Liver (tissue), 9 donors: Measurements from ENCODE around the gene CCDC77. TPM values are rescaled to one million over a fixed set of nuclear protein-coding genes. Genes with fewer than 3 reads are reported as not detected.

Source experiments
- DNase-seq: peaks from one replicate; pipeline ENCODE4 v3.0.0-alpha.2; 2017; ENCODE audit warnings: low spot score
- H3K27ac ChIP-seq, 2 donors: one replicate each; pipeline ENCODE4 v1.7.0; 2013; ENCODE audit warnings: inconsistent platforms in 2 of 2, low read length in 2 of 2, control low read depth in 1 of 2, low read depth in 1 of 2, mild to moderate bottlenecking in 1 of 2
- H3K27me3 ChIP-seq, 4 donors: one replicate each; pipeline versions ENCODE4 v1.6.1 to v1.7.0; 2013; ENCODE audit warnings: low read length in 3 of 4, inconsistent platforms in 1 of 4, mild to moderate bottlenecking in 1 of 4, moderate library complexity in 1 of 4; ENCODE audit not compliant: control insufficient read depth in 4 of 4, insufficient read depth in 4 of 4
- H3K36me3 ChIP-seq, 4 donors: one replicate each; pipeline versions ENCODE4 v1.6.1 to v1.7.0; 2013; ENCODE audit warnings: low read length in 3 of 4, mild to moderate bottlenecking in 3 of 4, low read depth in 1 of 4, moderate library complexity in 1 of 4; ENCODE audit not compliant: control insufficient read depth in 4 of 4, insufficient read depth in 3 of 4
- H3K4me1 ChIP-seq, 4 donors: one replicate each; pipeline versions ENCODE4 v1.6.1 to v1.7.0; 2013; ENCODE audit warnings: low read length in 3 of 4, mild to moderate bottlenecking in 3 of 4, moderate library complexity in 1 of 4; ENCODE audit not compliant: control insufficient read depth in 4 of 4, insufficient read depth in 4 of 4
- H3K4me3 ChIP-seq, 3 donors: one replicate each; pipeline versions ENCODE4 v1.6.1 to v1.7.0; 2013; ENCODE audit warnings: low read length in 3 of 3, control low read depth in 1 of 3, low read depth in 1 of 3, mild to moderate bottlenecking in 1 of 3
- H3K9ac ChIP-seq, 2 donors: one replicate each; pipeline ENCODE4 v1.7.0; 2013; ENCODE audit warnings: low read length in 2 of 2, mild to moderate bottlenecking in 2 of 2, moderate library complexity in 2 of 2, control low read depth in 1 of 2, low read depth in 1 of 2
- H3K9me3 ChIP-seq, 4 donors: one replicate each; pipeline versions ENCODE4 v1.6.1 to v1.7.0; 2013; ENCODE audit warnings: low read length in 3 of 4; ENCODE audit not compliant: control insufficient read depth in 4 of 4
- ATF3 ChIP-seq: IDR thresholded peaks from 2 replicates; pipeline ENCODE4 v1.6.1; 2016; ENCODE audit warnings: antibody characterized with exemption
- CTCF ChIP-seq: fragments of 150-350 bp; IDR thresholded peaks from 2 replicates; pipeline ENCODE4 v1.5.1; 2017; ENCODE audit warnings: improper control_type of control experiment, low read depth, low read length; ENCODE audit not compliant: missing input control
- EGR1 ChIP-seq, 2 donors: IDR thresholded peaks; 2 replicates each; pipeline ENCODE4 v1.6.1; 2016 to 2018; ENCODE audit warnings: antibody characterized with exemption in 2 of 2, low read depth in 2 of 2
- FOXA1 ChIP-seq: IDR thresholded peaks from 2 replicates; pipeline ENCODE4 v1.6.1; 2016; ENCODE audit warnings: antibody characterized with exemption
- GABPA ChIP-seq, 2 donors: IDR thresholded peaks in 1 of 2; conservative IDR thresholded peaks in 1 of 2; 2 replicates each; pipeline ENCODE4 v1.6.1; 2016; ENCODE audit warnings: antibody characterized with exemption in 2 of 2, mild to moderate bottlenecking in 1 of 2, moderate library complexity in 1 of 2
- HNF4G ChIP-seq: IDR thresholded peaks from 2 replicates; pipeline ENCODE4 v1.6.1; 2016; ENCODE audit warnings: antibody characterized with exemption
- JUND ChIP-seq, 2 donors: IDR thresholded peaks; 2 replicates each; pipeline ENCODE4 v1.6.1; 2016; ENCODE audit warnings: antibody characterized with exemption in 2 of 2
- MAX ChIP-seq: IDR thresholded peaks from 2 replicates; pipeline ENCODE4 v1.6.1; 2016; ENCODE audit warnings: antibody characterized with exemption
- NR2F2 ChIP-seq: IDR thresholded peaks from 2 replicates; pipeline ENCODE4 v1.6.1; 2016; ENCODE audit warnings: antibody characterized with exemption
- RAD21 ChIP-seq, 2 donors: IDR thresholded peaks; 2 replicates each; pipeline ENCODE4 v1.6.1; 2016; ENCODE audit warnings: antibody characterized with exemption in 2 of 2, mild to moderate bottlenecking in 2 of 2
- REST ChIP-seq: IDR thresholded peaks from 2 replicates; pipeline ENCODE4 v1.6.1; 2016; ENCODE audit warnings: antibody characterized with exemption, mild to moderate bottlenecking
- RXRA ChIP-seq, 2 donors: IDR thresholded peaks; 2 replicates each; pipeline ENCODE4 v1.6.1; 2017 to 2018; ENCODE audit warnings: antibody characterized with exemption in 2 of 2, mild to moderate bottlenecking in 1 of 2
- SP1 ChIP-seq: IDR thresholded peaks from 2 replicates; pipeline ENCODE4 v1.6.1; 2018; ENCODE audit warnings: antibody characterized with exemption, mild to moderate bottlenecking
- TAF1 ChIP-seq: conservative IDR thresholded peaks from 2 replicates; pipeline ENCODE4 v1.6.1; 2016; ENCODE audit warnings: antibody characterized with exemption, mild to moderate bottlenecking
- YY1 ChIP-seq: IDR thresholded peaks from 2 replicates; pipeline ENCODE4 v1.6.1; 2016; ENCODE audit warnings: antibody characterized with exemption, mild to moderate bottlenecking
- ZBTB33 ChIP-seq: IDR thresholded peaks from 2 replicates; pipeline ENCODE4 v1.6.1; 2016; ENCODE audit warnings: antibody characterized with exemption
- WGBS: extraction: QIAGEN DNeasy Blood & Tissue Kit; methylation state at CpG from one replicate; pipeline ENCODE4 v1.1.7; 2013; 5-methylcytosine and 5-hydroxymethylcytosine counted together
- polyA plus RNA-seq, 2 donors: library from polyadenylated mRNA; stranded (reverse) in 1 of 2; unstranded in 1 of 2; fragments of 200-250 nt in 1 of 2; fragments of >200 nt in 1 of 2; fragmentation: Nextera tagmentation in 1 of 2; extraction: Ambion mirVana in 1 of 2; gene quantifications; one replicate each; pipeline versions ENCODE4 v1.2.1 to v1.2.3, GENCODE V29; 2013 to 2015
- total RNA-seq, 2 donors: library from RNA; depleted of rRNA; stranded (reverse); fragments of >200 nt; gene quantifications; one replicate each; pipeline ENCODE4 v1.2.3, GENCODE V29; 2014
- donor health status: healthy.
- donor health status: healthy.
- donor health status: healthy.
- donor health status: healthy.
- donor health status: healthy.

Gene CCDC77
- total and polyA plus RNA-seq, 4 donors = 1.2 to 4.2 (median 2.7) TPM

GRCh38 chr12:418432-418831 is 17.0 kb downstream of the CCDC77 start:
- no peaks in the 10 kb centered on the region for H3K27me3 ChIP-seq
- H3K4me1 ChIP-seq = no peaks in the 10 kb centered on the region
- no peak for DNase-seq
- no peak overlapping the region for H3K9ac ChIP-seq
- TF ChIP-seq ZBTB33 (no peak), MAX (no peak), CTCF (no peak), TAF1 (no peak), JUND (IDR thresholded peaks at IDR 0.05) (no peak), ATF3 (no peak), SP1 (no peak), GABPA (IDR thresholded peaks at IDR 0.05 in 1 of 2, conservative IDR thresholded peaks at IDR 0.05 in 1 of 2) (no peak), NR2F2 (no peak), YY1 (no peak)
- peaks cover 3 to 10% (median 3%) of the 10 kb centered on the region in 4 donors for H3K36me3 ChIP-seq
- 97% methylated on average over 6 of the region's 6 CpGs for WGBS
- H3K9me3 ChIP-seq = no peaks in the 10 kb centered on the region
- no peak overlapping the region for H3K4me3 ChIP-seq
- no peak overlapping the region for H3K27ac ChIP-seq

GRCh38 chr12:422526-422925 is 21.1 kb downstream of the CCDC77 start:
- H3K27me3 ChIP-seq = no peaks in the 10 kb centered on the region
- no peak overlapping the region for H3K27ac ChIP-seq
- no peak for DNase-seq
- no peaks in the 10 kb centered on the region for H3K9me3 ChIP-seq
- no peak overlapping the region for H3K9ac ChIP-seq
- H3K4me1 ChIP-seq = no peaks in the 10 kb centered on the region
- H3K4me3 ChIP-seq = no peak overlapping the region
- peaks cover under 1 to 8% (median 4%) of the 10 kb centered on the region in 4 donors for H3K36me3 ChIP-seq
- WGBS = 97% methylated on average over 3 of the region's 3 CpGs
- TF ChIP-seq HNF4G = no peak
- no peak for TF ChIP-seq EGR1 (IDR thresholded peaks at IDR 0.05; ENCODE audit: low read depth in 2 of 2)
- no peak for TF ChIP-seq GABPA (IDR thresholded peaks at IDR 0.05 in 1 of 2, conservative IDR thresholded peaks at IDR 0.05 in 1 of 2)
- TF ChIP-seq RAD21 (IDR thresholded peaks at IDR 0.05) = no peak
- TF ChIP-seq NR2F2 = no peak
- TF ChIP-seq JUND (IDR thresholded peaks at IDR 0.05) = no peak
- TF ChIP-seq ATF3 = no peak
- TF ChIP-seq YY1 = no peak
- no peak for TF ChIP-seq CTCF
- no peak for TF ChIP-seq ZBTB33
- no peak for TF ChIP-seq SP1
- no peak for TF ChIP-seq FOXA1
- no peak for TF ChIP-seq RXRA (IDR thresholded peaks at IDR 0.05)
- TF ChIP-seq REST = no peak
- no peak for TF ChIP-seq MAX
